Measurements from ENCODE around the gene RNGTT. TPM values are rescaled to one million over a fixed set of nuclear protein-coding genes. Genes with fewer than 3 reads are reported as not detected.

RNGTT gene
- total RNA-seq, 1 donor from 2014 or later: 18.2 TPM

DNA sequence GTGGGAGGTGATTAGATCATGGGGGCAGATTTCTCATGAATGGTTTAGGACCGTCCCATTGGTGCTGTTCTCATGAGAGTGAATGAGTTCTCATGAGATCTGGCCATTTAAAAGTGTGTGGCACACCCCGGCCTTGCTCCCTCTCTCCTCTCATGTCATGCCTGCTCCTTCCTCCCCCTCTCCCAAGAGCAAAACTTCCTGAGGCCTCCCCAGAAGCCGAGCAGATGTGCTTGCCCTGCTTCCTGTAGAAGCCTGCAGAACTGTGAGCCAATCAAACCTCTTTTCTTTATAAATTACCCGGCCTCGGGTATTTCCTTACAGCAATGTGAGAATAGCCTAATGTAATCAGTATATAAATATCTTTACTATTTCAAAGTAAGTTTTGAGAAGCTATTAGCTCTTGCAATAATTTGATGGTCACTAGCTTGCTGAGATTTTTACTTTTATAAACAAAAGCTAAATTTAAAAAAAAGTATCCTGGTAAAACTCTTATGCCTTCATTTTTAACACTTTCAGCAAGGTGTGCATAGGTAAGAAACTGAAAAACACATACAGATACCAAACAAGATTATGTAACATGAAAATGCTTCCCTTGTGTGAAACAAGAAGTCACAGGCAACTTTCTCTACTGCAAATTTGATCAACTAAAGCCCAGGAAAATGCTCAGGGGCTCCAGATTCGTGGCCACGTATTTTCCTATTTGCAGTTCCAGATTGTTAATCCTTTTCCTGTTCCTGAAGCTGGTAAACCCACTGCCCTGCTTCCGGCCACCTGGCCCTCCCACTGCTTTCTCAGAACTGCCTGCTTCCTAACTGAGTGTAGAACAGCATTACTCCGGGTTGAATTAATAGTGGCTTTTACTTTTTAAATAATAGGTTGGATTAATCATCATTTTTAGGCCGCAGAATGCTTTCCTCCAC is 402.1 kb downstream of the RNGTT start:
- Histone ChIP-seq H3K27ac (no peak overlapping the region), H3K4me3 (no peak overlapping the region), H3K4me1 (no peaks in the 10 kb centered on the region), H3K36me3 (no peaks in the 10 kb centered on the region), H3K9me3 (no peaks in the 10 kb centered on the region), H3K27me3 (no peaks in the 10 kb centered on the region)
- no peak for TF ChIP-seq POLR2A (IDR thresholded peaks at IDR 0.05)
- TF ChIP-seq, protein P1, sequence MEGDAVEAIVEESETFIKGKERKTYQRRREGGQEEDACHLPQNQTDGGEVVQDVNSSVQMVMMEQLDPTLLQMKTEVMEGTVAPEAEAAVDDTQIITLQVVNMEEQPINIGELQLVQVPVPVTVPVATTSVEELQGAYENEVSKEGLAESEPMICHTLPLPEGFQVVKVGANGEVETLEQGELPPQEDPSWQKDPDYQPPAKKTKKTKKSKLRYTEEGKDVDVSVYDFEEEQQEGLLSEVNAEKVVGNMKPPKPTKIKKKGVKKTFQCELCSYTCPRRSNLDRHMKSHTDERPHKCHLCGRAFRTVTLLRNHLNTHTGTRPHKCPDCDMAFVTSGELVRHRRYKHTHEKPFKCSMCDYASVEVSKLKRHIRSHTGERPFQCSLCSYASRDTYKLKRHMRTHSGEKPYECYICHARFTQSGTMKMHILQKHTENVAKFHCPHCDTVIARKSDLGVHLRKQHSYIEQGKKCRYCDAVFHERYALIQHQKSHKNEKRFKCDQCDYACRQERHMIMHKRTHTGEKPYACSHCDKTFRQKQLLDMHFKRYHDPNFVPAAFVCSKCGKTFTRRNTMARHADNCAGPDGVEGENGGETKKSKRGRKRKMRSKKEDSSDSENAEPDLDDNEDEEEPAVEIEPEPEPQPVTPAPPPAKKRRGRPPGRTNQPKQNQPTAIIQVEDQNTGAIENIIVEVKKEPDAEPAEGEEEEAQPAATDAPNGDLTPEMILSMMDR (IDR thresholded peaks at IDR 0.05): no peak
- TF ChIP-seq POLR2AphosphoS5 (IDR thresholded peaks at IDR 0.05; ENCODE audit: insufficient read depth in 1 of 2, low read depth in 1 of 2): no peak
- DNase-seq (ENCODE audit: extremely low spot score in 2 of 2): peak in 1 of 2 donors; percentile 42
- intact Hi-C loops (cut with DNase I): no loop called here

Small RNA genes within 50 kb of the gene (small RNA-seq; reads per million reads assigned to genes)
- gene AL079342.1: not detected
- not detected for gene RF00045

Other genes with a start within 250 kb of the RNGTT start
- 289 TPM for gene PNRC1, start 117.1 kb upstream of the RNGTT start, total RNA-seq
- 0.25 TPM for gene SRSF12, start 154.5 kb upstream of the RNGTT start, total RNA-seq
- 14.0 TPM for gene PM20D2, start 182.4 kb upstream of the RNGTT start, total RNA-seq

Measured in vagina (tissue), 2 donors.